ENCODE results near the gene STYX.
"Not testable (repeated sequence)": the region's sequence is repeated elsewhere in the genome, so short reads cannot be mapped to it uniquely, and the experiment has no call there.

Gene STYX

DNA sequence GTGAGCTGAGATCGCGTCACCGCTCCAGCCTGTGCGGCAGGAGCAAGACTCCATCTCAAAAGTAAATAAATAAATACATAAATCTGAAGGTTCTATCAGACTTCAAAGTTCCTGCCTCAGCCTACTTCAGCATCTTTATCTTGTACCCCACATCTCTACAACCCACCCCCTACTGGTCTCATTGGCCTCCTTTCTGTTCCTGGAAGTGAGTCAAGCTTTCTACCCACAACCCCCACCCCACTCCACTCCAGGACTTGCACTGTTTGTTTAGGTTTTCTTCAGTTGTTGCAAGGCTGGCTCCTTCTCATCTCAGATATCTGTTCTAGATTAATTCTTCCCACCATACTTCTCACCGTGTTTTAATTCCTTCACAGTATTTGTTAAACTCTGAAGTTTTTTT is 23.7 kb upstream of the STYX start:
- no peak for DNase-seq (ENCODE audit: low read depth)
- H3K4me3 ChIP-seq (ENCODE audit: low read length), result peak overlapping the region; percentile 83; the same call in 1 of the 2 replicates
- TF ChIP-seq, protein P1, sequence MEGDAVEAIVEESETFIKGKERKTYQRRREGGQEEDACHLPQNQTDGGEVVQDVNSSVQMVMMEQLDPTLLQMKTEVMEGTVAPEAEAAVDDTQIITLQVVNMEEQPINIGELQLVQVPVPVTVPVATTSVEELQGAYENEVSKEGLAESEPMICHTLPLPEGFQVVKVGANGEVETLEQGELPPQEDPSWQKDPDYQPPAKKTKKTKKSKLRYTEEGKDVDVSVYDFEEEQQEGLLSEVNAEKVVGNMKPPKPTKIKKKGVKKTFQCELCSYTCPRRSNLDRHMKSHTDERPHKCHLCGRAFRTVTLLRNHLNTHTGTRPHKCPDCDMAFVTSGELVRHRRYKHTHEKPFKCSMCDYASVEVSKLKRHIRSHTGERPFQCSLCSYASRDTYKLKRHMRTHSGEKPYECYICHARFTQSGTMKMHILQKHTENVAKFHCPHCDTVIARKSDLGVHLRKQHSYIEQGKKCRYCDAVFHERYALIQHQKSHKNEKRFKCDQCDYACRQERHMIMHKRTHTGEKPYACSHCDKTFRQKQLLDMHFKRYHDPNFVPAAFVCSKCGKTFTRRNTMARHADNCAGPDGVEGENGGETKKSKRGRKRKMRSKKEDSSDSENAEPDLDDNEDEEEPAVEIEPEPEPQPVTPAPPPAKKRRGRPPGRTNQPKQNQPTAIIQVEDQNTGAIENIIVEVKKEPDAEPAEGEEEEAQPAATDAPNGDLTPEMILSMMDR (conservative IDR thresholded peaks at IDR 0.05; ENCODE audit: low read length), result no peak

DNA sequence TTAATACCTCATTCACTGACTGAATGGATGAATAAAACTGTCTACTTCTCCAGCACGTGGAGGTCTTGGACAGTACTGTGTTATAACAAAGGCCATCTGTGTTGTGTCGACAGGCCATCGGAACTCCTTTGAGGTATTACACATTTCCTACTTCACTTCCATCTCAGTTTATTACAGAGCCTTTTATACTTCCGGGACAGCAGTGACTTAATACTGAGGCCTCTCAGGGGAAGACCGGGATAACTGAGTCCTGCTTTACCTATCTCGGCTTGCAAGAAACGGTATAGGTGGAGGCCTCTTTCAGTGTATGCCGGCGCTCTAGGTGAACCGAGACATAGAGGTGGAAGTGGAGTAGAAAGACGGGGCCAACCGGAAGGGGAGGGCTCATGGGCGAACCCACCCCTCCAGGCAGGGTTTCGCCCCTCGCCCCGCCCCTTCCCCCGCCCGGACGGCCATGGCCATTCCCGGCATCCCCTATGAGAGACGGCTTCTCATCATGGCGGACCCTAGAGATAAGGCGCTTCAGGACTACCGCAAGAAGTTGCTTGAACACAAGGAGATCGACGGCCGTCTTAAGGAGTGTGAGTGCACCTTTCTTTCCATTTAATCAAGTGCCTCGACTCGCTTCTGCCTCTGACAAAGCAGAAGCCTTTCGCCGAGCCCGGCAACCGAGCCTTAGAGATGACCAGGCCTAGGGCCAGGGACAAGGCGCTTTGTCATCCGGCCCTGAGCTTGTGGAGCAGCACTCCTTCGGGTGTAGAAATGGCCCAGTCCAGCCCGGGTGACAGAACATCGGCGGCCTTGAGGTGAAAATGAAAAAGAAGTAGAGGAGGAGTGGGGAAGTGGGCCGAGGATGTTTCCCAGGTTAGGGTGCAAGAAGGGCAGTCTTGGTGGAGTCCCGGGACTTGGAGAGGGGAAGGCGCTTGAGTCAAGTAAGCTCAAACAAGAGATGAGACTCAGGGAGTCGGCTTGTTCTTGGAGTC is 23.0 kb upstream of the STYX start, which contains the start of gene PSMC6:
TSS of gene PSMC6 (plus strand) at position 477 of the 983 bp plus-strand sequence. CDS start at position 497, 20 bp downstream.
- peak; percentile 83 for DNase-seq (ENCODE audit: low read depth)
- TF ChIP-seq, protein P1 (conservative IDR thresholded peaks at IDR 0.05; ENCODE audit: low read length), result no peak
- peak within 1 kb of the TSS; percentile 83 for H3K4me3 ChIP-seq (ENCODE audit: low read length)

DNA sequence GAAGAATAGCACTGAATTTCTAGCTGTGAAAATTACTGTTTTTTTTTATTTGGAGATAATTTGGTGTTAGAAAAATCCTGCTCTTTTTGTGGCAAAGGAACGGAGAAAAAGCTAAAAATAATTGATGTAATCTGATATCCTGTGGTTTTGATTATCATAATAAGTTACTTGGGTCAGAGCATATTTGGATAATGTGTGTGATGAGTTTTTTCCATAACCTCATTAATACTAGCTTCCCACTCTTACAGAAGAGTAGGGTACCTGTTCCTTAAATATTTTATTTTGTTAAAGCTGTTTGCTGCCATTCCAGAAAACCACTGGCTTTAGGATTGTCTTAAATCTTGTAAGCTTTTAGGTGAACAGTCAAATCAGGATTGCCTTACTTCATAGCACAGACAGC is 18.3 kb upstream of the STYX start:
- no peak overlapping the region for H3K4me3 ChIP-seq (ENCODE audit: low read length)
- DNase-seq (ENCODE audit: low read depth), result no peak
- TF ChIP-seq, protein P1 (conservative IDR thresholded peaks at IDR 0.05; ENCODE audit: low read length), result no peak

DNA sequence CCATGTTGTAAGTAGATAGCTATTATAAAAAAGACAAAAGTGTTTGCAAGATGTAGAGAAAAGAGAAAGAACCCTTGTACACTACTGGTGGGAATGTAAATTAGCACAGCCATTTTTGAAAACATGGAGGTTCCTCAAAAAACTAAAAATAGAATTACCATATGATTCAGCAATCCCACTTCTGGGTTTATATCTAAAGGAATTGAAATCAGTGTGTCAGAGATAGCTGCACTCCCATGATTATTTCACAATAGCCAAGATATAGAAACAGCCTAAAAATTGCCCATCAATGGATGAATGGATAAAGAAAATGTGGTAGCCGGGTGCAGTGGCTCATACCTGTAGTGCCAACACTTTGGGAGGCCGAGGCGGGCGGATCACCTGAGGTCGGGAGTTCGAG is 13.8 kb upstream of the STYX start:
- no peak overlapping the region for H3K4me3 ChIP-seq (ENCODE audit: low read length)
- DNase-seq (ENCODE audit: low read depth), result no peak
- TF ChIP-seq, protein P1 (conservative IDR thresholded peaks at IDR 0.05; ENCODE audit: low read length), result no peak

DNA sequence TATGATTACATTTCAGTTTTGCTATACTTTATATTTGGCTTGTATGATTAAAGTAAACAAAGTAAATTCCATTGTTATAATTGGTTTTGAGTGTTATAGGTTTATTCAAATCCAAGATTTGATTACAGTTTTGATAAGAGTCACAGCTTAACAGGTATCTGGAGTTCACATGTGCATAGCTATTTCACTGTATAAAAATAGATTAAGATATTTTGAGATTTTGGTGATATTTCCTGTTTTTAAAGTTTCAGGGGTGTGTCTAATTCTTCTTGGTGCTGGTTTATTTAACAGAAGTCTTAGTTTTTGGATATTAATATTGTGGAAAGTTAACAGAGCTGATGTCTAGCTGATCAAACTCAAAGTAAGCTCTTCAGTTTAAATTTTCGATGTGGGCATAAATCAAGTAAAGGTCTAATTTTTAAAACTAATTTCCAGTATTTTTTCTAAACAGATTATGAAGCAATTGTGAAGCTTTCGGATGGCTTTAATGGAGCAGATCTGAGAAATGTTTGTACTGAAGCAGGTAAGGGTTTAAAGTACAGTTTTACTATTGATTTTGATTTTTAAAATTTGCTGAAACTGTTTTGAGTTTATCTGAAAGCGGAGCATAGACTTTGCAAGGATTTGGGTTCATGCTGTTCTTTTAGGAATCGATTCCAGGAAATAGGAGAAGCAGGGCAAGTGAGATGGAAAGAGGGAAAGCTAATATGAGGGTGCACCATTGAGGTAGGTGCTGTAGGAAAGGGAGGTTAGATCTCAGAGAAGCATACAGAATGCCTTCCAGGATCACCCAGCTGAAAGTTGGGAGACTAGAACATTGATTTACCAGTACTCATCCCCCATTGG is 6.2 kb upstream of the STYX start:
- TF ChIP-seq, protein P1 (conservative IDR thresholded peaks at IDR 0.05; ENCODE audit: low read length), result no peak
- no peak overlapping the region for H3K4me3 ChIP-seq (ENCODE audit: low read length)
- DNase-seq (ENCODE audit: low read depth), result no peak

DNA sequence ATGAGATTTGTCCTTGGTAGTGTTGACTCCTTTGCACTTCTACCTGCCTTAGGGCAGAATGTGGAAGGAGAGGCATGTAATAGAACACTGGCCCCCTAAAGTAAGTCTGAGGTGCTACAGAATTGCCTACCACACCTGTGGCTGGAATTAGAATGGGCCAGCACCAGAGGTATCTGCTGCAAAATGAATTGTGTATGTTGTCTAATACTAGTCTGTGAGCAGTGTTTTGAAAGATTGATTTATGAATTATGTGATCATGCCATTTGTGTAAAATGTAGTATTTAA is 5.7 kb upstream of the STYX start:
- TF ChIP-seq, protein P1 (conservative IDR thresholded peaks at IDR 0.05; ENCODE audit: low read length), result no peak
- H3K4me3 ChIP-seq (ENCODE audit: low read length), result no peak overlapping the region
- no peak for DNase-seq (ENCODE audit: low read depth)

DNA sequence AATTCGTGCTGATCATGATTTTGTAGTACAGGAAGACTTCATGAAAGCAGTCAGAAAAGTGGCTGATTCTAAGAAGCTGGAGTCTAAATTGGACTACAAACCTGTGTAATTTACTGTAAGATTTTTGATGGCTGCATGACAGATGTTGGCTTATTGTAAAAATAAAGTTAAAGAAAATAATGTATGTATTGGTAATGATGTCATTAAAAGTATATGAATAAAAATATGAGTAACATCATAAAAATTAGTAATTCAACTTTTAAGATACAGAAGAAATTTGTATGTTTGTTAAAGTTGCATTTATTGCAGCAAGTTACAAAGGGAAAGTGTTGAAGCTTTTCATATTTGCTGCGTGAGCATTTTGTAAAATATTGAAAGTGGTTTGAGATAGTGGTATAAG is 2.5 kb upstream of the STYX start:
- not testable (repeated sequence) for H3K4me3 ChIP-seq (ENCODE audit: low read length); DNase-seq (ENCODE audit: low read depth)

DNA sequence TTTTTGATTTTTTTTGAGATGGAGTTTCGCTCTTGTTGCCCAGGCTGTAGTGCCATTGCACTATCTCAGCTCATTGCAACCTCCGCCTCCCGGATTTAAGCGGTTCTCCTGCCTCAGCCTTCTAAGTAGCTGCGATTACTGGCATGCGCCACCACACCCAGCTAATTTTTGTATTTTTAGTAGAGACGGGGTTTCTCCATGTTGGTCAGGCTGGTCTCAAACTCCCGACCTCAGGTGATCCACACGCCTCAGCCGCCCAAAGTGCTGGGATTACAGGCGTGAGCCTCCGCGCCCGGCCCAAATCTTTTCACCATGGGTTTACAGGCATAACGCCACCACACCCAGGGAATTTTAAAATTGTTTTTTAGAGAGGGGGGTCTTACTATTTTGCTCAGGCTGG is 931 bp upstream of the STYX start:
- H3K4me3 ChIP-seq (ENCODE audit: low read length); DNase-seq (ENCODE audit: low read depth): not testable (repeated sequence)

Measured in AG10803 (cell line).